ENCODE results near the gene CYP27B1.

- peak; percentile 76 for TF ChIP-seq USF1 (IDR thresholded peaks at IDR 0.05)
- TF ChIP-seq NFIC (IDR thresholded peaks at IDR 0.05) = no peak
- TF ChIP-seq EP300 (IDR thresholded peaks at IDR 0.05; ENCODE audit: borderline replicate concordance) = no peak; the same call in 1 of the 2 replicates
- TF ChIP-seq, protein P1, sequence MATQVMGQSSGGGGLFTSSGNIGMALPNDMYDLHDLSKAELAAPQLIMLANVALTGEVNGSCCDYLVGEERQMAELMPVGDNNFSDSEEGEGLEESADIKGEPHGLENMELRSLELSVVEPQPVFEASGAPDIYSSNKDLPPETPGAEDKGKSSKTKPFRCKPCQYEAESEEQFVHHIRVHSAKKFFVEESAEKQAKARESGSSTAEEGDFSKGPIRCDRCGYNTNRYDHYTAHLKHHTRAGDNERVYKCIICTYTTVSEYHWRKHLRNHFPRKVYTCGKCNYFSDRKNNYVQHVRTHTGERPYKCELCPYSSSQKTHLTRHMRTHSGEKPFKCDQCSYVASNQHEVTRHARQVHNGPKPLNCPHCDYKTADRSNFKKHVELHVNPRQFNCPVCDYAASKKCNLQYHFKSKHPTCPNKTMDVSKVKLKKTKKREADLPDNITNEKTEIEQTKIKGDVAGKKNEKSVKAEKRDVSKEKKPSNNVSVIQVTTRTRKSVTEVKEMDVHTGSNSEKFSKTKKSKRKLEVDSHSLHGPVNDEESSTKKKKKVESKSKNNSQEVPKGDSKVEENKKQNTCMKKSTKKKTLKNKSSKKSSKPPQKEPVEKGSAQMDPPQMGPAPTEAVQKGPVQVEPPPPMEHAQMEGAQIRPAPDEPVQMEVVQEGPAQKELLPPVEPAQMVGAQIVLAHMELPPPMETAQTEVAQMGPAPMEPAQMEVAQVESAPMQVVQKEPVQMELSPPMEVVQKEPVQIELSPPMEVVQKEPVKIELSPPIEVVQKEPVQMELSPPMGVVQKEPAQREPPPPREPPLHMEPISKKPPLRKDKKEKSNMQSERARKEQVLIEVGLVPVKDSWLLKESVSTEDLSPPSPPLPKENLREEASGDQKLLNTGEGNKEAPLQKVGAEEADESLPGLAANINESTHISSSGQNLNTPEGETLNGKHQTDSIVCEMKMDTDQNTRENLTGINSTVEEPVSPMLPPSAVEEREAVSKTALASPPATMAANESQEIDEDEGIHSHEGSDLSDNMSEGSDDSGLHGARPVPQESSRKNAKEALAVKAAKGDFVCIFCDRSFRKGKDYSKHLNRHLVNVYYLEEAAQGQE (IDR thresholded peaks at IDR 0.05; ENCODE audit: low read depth) = no peak
- TF ChIP-seq RAD21 (IDR thresholded peaks at IDR 0.05; ENCODE audit: low read depth) = peak; percentile 66
Measured at GRCh38 chr12:57726151-57726883, 40.6 kb downstream of the CYP27B1 start.

All from Ishikawa (cell line).